Thymus (tissue), 11 donors: ENCODE measurements around the gene PPOX. TPM values are rescaled to one million over a fixed set of nuclear protein-coding genes. Genes with fewer than 3 reads are reported as not detected.

ENCODE experiments used
- DNase-seq, 9 donors: peaks; one replicate each; pipeline ENCODE4 v3.0.0-alpha.2; 2013; ENCODE audit warnings: low spot score in 9 of 9, low read depth in 6 of 9, missing footprints in 1 of 9
- H3K27ac ChIP-seq, 2 donors: one replicate each; pipeline ENCODE4 v1.5.1; 2013; ENCODE audit warnings: control low read depth in 1 of 2, low read depth in 1 of 2, low read length in 1 of 2, mild to moderate bottlenecking in 1 of 2, moderate library complexity in 1 of 2
- H3K27me3 ChIP-seq, 2 donors: one replicate each; pipeline ENCODE4 v1.5.1; 2013; ENCODE audit warnings: low read length in 1 of 2; ENCODE audit not compliant: control insufficient read depth in 2 of 2, insufficient read depth in 1 of 2
- H3K36me3 ChIP-seq, 2 donors: one replicate each; pipeline ENCODE4 v1.5.1; 2013; ENCODE audit warnings: low read length in 1 of 2, mild to moderate bottlenecking in 1 of 2, moderate library complexity in 1 of 2; ENCODE audit not compliant: control insufficient read depth in 2 of 2, insufficient read depth in 2 of 2
- H3K4me1 ChIP-seq, 2 donors: one replicate each; pipeline ENCODE4 v1.5.1; 2013; ENCODE audit warnings: low read length in 2 of 2; ENCODE audit not compliant: control insufficient read depth in 2 of 2, insufficient read depth in 2 of 2
- H3K4me3 ChIP-seq, 2 donors: one replicate each; pipeline ENCODE4 v1.5.1; 2013; ENCODE audit warnings: low read length in 2 of 2, control low read depth in 1 of 2, mild to moderate bottlenecking in 1 of 2
- H3K9me3 ChIP-seq, 2 donors: one replicate each; pipeline ENCODE4 v1.5.1; 2013; ENCODE audit warnings: low read length in 1 of 2, mild to moderate bottlenecking in 1 of 2; ENCODE audit not compliant: control insufficient read depth in 2 of 2, insufficient read depth in 1 of 2
- WGBS: extraction: QIAGEN DNeasy Blood & Tissue Kit; methylation state at CpG from one replicate; pipeline ENCODE4 v1.1.7; 2013; 5-methylcytosine and 5-hydroxymethylcytosine counted together
- polyA plus RNA-seq: library from polyadenylated mRNA; stranded (reverse); fragments of 200-250 nt; gene quantifications from one replicate; pipeline ENCODE4 v1.2.3, GENCODE V29; 2013
- total RNA-seq: library from RNA; stranded (reverse); fragments of 120-200 nt; gene quantifications from one replicate; pipeline ENCODE4 v1.2.4, GENCODE V29; 2013
- donor health status: healthy.

Gene PPOX
- total and polyA plus RNA-seq, 2 donors: 19.9 to 50.4 TPM

DNA sequence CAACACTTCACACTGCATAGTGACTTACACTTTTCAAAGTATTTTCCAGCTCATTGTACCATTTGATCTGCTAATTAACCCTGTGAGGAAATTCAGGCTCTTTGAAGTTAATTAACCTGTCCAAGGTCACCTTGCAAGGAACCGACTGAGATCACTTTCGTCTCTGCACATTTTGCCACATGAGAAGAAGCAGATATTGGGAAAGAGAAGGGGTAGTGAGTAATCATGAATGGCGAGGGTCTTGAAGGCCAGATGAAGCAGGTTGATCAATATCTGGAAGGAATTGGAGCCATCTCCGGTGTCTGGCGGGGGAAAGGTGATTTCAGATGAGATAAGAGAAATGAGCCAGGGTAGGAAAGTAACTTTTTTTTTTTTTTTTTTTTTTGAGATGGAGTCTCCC, 53.8 kb downstream of the PPOX start:
- Histone ChIP-seq H3K4me1 (peaks cover 0 to 25% of the 10 kb centered on the region in 2 donors), H3K36me3 (peaks cover 0 to 4% of the 10 kb centered on the region in 2 donors), H3K27ac (no peak overlapping the region), H3K9me3 (no peaks in the 10 kb centered on the region), H3K27me3 (no peaks in the 10 kb centered on the region), H3K4me3 (no peak overlapping the region)
- WGBS: 95% methylated on average over 5 of the region's 5 CpGs
- no peak for DNase-seq

Other genes with a start within 250 kb of the PPOX start
- 0.38 TPM for gene ITLN2, start 211.6 kb upstream of the PPOX start, total RNA-seq
- 2.1 TPM for gene ITLN2, start 211.6 kb upstream of the PPOX start, polyA plus RNA-seq
- gene F11R, start 145.3 kb upstream of the PPOX start, total RNA-seq: 28.3 TPM
- 43.0 TPM for gene F11R, start 145.3 kb upstream of the PPOX start, polyA plus RNA-seq
- 73.0 TPM for gene TSTD1, start 127.5 kb upstream of the PPOX start, total RNA-seq
- 149 TPM for gene TSTD1, start 127.5 kb upstream of the PPOX start, polyA plus RNA-seq
- 81.8 TPM for gene USF1, start 120.4 kb upstream of the PPOX start, total RNA-seq
- gene USF1, start 120.4 kb upstream of the PPOX start, polyA plus RNA-seq: 148 TPM
- gene ARHGAP30, start 96.5 kb upstream of the PPOX start, total RNA-seq: 65.7 TPM
- gene ARHGAP30, start 96.5 kb upstream of the PPOX start, polyA plus RNA-seq: 40.8 TPM
- gene NECTIN4, start 76.9 kb upstream of the PPOX start, total RNA-seq: 0.66 TPM
- 4.7 TPM for gene NECTIN4, start 76.9 kb upstream of the PPOX start, polyA plus RNA-seq
- 1.9 TPM for gene KLHDC9, start 68.1 kb upstream of the PPOX start, total RNA-seq
- gene KLHDC9, start 68.1 kb upstream of the PPOX start, polyA plus RNA-seq: 4.7 TPM
- 48.2 TPM for gene PFDN2, start 48.4 kb upstream of the PPOX start, total RNA-seq
- 152 TPM for gene PFDN2, start 48.4 kb upstream of the PPOX start, polyA plus RNA-seq
- gene NIT1, start 48.3 kb upstream of the PPOX start, total RNA-seq: 28.0 TPM
- gene NIT1, start 48.3 kb upstream of the PPOX start, polyA plus RNA-seq: 61.4 TPM
- gene DEDD, start 33.8 kb upstream of the PPOX start, total RNA-seq: 14.7 TPM
- 24.8 TPM for gene DEDD, start 33.8 kb upstream of the PPOX start, polyA plus RNA-seq
- 93.5 TPM for gene UFC1, start 12.4 kb upstream of the PPOX start, total RNA-seq
- gene UFC1, start 12.4 kb upstream of the PPOX start, polyA plus RNA-seq: 118 TPM
- gene USP21, start 6.9 kb upstream of the PPOX start, total RNA-seq: 10.0 TPM
- gene USP21, start 6.9 kb upstream of the PPOX start, polyA plus RNA-seq: 23.4 TPM
- 14.3 TPM for gene B4GALT3, start 11.1 kb downstream of the PPOX start, total RNA-seq
- gene B4GALT3, start 11.1 kb downstream of the PPOX start, polyA plus RNA-seq: 32.0 TPM
- 0.61 TPM for gene ADAMTS4, start 32.6 kb downstream of the PPOX start, total RNA-seq
- 3.0 TPM for gene ADAMTS4, start 32.6 kb downstream of the PPOX start, polyA plus RNA-seq
- gene NDUFS2, start 35.9 kb downstream of the PPOX start, total RNA-seq: 67.7 TPM
- gene NDUFS2, start 35.9 kb downstream of the PPOX start, polyA plus RNA-seq: 39.9 TPM
- 24.0 TPM for gene FCER1G, start 48.9 kb downstream of the PPOX start, total RNA-seq
- 262 TPM for gene FCER1G, start 48.9 kb downstream of the PPOX start, polyA plus RNA-seq
- gene APOA2, start 57.2 kb downstream of the PPOX start, total RNA-seq: 1.7 TPM
- 4.9 TPM for gene APOA2, start 57.2 kb downstream of the PPOX start, polyA plus RNA-seq
- 9.6 TPM for gene TOMM40L, start 59.6 kb downstream of the PPOX start, total RNA-seq
- 9.1 TPM for gene TOMM40L, start 59.6 kb downstream of the PPOX start, polyA plus RNA-seq
- gene NR1I3, start 71.8 kb downstream of the PPOX start, total RNA-seq: not detected
- gene NR1I3, start 71.8 kb downstream of the PPOX start, polyA plus RNA-seq: 0.14 TPM
- gene PCP4L1, start 92.3 kb downstream of the PPOX start, total RNA-seq: 2.4 TPM
- 8.9 TPM for gene PCP4L1, start 92.3 kb downstream of the PPOX start, polyA plus RNA-seq
- 3.6 TPM for gene MPZ, start 143.5 kb downstream of the PPOX start, total RNA-seq
- 4.5 TPM for gene MPZ, start 143.5 kb downstream of the PPOX start, polyA plus RNA-seq
- gene SDHC, start 148.0 kb downstream of the PPOX start, total RNA-seq: 19.8 TPM
- 93.5 TPM for gene SDHC, start 148.0 kb downstream of the PPOX start, polyA plus RNA-seq
- gene CFAP126, start 201.4 kb downstream of the PPOX start, total RNA-seq: 0.09 TPM
- 1.0 TPM for gene CFAP126, start 201.4 kb downstream of the PPOX start, polyA plus RNA-seq